LNCaP clone FGC (cell line): ENCODE results near the gene APOE.
"Not testable (repeated sequence)": the region's sequence is repeated elsewhere in the genome, so short reads cannot be mapped to it uniquely, and the experiment has no call there.

Experiments
- DNase-seq: peaks from one replicate; pipeline ENCODE4 v3.0.0-alpha.2; 2011; ENCODE audit warnings: low read depth
- H3K4me3 ChIP-seq: 2 replicates; pipeline ENCODE4 v1.5.1; 2011; ENCODE audit warnings: mild to moderate bottlenecking, low read depth, low read length, control low read depth
- TF ChIP-seq, protein P1 (sequence below): IDR thresholded peaks from 2 replicates; pipeline ENCODE4 v1.5.1; 2012; ENCODE audit warnings: mild to moderate bottlenecking; ENCODE audit not compliant: control insufficient read depth, insufficient read depth; ENCODE audit errors: extremely low read depth

APOE gene

DNA sequence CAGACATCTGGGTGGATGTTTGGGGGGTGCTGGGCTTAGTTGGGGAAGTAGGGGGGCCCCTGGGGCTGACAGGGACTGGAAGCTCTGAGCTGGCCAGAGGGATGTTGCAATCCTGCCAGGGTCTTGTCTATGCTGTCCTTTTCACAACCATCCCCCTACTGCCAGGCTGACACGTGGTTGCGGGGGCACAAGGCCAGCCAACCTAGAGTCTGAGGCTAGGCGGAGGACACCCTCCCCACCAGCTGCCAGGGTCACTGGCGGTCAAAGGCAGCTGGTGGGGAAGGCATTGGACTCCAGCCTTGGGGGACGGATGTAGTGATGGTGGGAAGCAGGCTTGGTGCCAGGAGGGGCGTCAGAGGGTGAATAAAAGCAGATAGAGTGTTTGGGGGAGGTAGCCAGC lies 7.3 kb downstream of the APOE start:
- TF ChIP-seq, protein P1, sequence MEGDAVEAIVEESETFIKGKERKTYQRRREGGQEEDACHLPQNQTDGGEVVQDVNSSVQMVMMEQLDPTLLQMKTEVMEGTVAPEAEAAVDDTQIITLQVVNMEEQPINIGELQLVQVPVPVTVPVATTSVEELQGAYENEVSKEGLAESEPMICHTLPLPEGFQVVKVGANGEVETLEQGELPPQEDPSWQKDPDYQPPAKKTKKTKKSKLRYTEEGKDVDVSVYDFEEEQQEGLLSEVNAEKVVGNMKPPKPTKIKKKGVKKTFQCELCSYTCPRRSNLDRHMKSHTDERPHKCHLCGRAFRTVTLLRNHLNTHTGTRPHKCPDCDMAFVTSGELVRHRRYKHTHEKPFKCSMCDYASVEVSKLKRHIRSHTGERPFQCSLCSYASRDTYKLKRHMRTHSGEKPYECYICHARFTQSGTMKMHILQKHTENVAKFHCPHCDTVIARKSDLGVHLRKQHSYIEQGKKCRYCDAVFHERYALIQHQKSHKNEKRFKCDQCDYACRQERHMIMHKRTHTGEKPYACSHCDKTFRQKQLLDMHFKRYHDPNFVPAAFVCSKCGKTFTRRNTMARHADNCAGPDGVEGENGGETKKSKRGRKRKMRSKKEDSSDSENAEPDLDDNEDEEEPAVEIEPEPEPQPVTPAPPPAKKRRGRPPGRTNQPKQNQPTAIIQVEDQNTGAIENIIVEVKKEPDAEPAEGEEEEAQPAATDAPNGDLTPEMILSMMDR: no peak
- no peak for DNase-seq
- H3K4me3 ChIP-seq: no peak overlapping the region

DNA sequence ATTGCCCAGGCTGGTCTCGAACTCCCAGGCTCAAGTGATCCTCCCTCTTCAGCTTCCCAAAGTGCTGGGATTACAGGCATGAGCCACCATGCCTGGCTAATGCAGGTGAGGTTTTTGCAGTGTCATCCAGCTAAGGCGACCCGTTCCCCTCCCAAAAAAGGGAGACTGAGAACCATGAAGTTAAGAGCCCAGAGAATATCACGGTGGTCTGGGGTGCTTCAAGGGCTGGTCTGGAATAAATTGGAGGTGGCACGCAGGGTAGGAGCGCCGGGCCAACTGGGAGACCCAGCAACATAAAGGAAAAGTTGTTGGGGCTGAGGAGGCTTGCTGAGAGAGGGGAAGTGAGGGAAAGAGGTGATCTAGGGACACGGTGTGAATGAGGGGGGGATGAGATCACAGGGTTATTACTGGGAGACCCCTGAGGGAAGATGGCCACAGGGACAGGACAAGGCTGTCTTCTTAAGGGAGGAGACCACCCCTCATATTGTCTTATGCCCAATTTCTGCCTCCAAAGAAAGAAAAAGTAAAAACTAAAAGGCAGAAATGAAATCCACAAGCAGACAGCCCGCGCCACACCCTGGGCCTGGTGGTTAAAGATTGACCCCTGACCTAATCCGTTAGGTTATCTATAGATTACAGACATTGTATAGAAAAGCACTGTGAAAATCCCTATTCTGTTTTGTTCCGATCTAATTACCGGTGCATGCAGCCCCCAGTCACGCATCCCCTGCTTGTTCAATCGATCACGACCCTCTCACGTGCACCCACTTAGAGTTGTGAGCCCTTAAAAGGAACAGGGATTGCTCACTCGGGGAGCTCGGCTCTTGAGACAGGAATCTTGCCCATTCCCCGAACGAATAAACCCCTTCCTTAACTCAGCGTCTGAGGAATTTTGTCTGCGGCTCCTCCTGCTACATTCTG lies 8.2 kb downstream of the APOE start:
- DNase-seq, H3K4me3 ChIP-seq: not testable (repeated sequence)

DNA sequence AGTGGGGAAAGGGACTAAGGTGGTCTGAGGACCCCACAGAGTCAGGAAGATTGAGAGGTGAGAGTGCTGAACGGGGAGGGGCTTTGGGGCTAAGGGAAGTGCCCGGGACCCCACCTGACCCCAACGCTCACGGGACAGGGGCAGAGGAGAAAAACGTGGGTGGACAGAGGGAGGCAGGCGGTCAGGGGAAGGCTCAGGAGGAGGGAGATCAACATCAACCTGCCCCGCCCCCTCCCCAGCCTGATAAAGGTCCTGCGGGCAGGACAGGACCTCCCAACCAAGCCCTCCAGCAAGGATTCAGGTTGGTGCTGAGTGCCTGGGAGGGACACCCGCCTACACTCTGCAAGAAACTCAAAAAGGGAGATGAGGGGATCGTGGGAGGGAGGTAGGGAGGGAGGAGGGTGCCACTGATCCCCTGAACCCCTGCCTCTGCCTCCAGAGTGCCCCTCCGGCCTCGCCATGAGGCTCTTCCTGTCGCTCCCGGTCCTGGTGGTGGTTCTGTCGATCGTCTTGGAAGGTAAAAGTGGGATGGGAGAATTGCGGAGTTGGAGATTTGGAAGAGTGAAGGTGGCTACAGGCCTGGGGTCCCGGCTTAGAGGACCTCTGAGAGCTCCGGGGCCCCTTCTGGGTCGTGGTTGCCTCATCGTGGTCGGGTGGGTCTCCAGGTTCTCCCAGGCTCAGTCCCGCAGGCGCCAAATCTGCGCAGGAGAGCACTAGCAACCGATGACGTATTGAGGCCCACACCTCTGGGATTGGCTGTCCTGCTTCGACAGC lies 9.0 kb downstream of the APOE start, which contains the start of gene APOC1:
APOC1 (plus strand) TSS at position 176 of the 774 bp plus-strand sequence; CDS start at position 460, 284 bp downstream.
- not testable (repeated sequence) for DNase-seq
- peak within 1 kb of the TSS; percentile 40 for H3K4me3 ChIP-seq

DNA sequence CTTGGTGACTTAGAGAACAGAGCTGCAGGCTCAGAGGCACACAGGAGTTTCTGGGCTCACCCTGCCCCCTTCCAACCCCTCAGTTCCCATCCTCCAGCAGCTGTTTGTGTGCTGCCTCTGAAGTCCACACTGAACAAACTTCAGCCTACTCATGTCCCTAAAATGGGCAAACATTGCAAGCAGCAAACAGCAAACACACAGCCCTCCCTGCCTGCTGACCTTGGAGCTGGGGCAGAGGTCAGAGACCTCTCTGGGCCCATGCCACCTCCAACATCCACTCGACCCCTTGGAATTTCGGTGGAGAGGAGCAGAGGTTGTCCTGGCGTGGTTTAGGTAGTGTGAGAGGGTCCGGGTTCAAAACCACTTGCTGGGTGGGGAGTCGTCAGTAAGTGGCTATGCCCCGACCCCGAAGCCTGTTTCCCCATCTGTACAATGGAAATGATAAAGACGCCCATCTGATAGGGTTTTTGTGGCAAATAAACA lies 18.7 kb downstream of the APOE start:
- TF ChIP-seq, protein P1: no peak
- DNase-seq: no peak
- no peak overlapping the region for H3K4me3 ChIP-seq

DNA sequence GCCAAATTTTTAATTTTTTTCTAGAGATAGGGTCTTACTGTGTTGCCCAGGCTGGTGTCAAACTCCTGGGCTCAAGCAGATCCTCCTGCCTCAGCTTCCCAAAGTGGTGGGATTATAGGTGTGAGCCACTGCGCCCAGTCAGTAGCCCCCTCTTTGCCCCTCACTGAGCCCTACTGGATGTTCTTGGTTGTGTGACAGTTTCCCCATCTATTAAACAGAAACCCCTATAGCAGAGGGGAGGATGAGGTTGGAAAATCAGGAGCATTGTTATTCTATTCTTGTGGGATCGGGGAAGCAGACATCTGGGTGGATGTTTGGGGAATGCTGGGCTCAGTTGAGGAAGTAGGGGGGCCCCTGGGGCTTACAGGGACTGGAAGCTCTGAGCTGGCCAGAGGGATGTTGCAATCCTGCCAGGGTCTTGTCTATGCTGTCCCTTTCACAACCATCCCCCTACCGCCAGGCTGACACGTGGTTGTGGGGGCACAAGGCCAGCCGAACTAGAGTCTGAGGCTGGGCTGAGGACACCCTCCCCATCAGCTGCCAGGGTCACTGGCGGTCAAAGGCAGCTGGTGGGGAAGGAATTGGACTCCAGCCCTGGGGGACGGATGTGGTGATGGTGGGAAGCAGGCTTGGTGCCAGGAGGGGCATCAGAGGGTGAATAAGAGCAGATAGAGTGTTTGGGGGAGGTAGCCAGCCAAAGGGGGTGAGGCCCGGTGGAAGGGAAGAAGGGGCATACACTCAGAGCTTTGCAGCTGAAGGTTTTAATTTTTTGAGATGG lies 19.7 kb downstream of the APOE start:
- TF ChIP-seq, protein P1: no peak
- H3K4me3 ChIP-seq: no peak overlapping the region
- DNase-seq: no peak

DNA sequence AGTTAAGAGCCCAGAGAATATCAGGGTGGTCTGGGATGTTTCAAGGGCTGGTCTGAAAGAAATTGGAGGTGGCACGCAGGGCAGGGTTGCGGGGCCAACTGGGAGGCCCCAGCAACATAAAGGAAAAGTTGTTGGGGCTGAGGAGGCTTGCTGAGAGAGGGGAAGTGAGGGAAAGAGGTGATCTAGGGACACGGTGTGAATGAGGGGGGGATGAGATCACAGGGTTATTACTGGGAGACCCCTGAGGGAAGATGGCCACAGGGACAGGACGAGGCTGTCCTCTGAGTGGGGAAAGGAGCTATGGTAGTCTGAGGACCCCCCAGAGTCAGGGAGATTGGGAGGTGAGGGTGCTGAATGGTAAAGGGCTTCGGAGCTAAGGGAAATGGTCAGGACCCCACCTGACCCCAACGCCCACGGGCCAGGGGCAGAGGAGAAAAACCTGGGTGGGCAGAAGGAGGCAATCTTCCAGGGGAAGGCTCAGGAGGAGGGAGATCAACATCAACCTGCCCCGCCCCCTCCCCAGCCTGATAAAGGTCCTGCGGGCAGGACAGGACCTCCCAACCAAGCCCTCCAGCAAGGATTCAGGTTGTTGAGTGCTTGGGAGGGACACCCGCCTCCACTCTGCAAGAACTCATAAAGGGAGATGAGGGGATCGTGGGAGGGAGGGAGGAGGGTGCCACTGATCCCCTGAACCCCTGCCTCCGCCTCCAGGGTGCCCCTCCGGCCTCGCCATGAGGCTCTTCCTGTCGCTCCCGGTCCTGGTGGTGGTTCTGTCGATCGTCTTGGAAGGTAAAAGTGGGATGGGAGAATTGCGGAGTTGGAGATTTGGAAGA lies 20.9 kb downstream of the APOE start:
- not testable (repeated sequence) for DNase-seq, H3K4me3 ChIP-seq

DNA sequence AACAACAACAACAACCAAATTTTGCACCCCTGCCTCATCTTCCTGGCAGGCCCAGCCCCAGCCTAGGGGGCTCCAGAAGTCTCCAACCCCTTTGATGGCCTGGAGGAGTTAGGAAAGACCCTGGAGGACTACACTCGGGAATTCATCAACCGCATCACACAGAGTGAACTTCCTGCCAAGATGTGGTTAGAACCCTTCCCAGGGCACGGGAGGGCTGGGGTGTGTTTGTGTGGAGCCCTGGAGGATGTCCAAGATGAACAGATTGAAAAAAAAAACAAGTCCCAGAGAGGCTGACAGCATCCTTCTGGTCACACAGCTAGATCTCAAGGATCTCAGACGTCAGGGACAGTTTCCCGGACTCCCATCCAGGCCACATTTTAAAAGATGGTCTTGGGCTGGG lies 22.1 kb downstream of the APOE start:
- TF ChIP-seq, protein P1: no peak
- no peak overlapping the region for H3K4me3 ChIP-seq
- DNase-seq: no peak
